ENCODE data around the gene WFDC9. TPM values are rescaled to one million over a fixed set of nuclear protein-coding genes. Genes with fewer than 3 reads are reported as not detected.
"Not testable (repeated sequence)": the region's sequence is repeated elsewhere in the genome, so short reads cannot be mapped to it uniquely, and the experiment has no call there.

Gene WFDC9
- polyA plus RNA-seq, 1 donor from 2014 or later: not detected

DNA sequence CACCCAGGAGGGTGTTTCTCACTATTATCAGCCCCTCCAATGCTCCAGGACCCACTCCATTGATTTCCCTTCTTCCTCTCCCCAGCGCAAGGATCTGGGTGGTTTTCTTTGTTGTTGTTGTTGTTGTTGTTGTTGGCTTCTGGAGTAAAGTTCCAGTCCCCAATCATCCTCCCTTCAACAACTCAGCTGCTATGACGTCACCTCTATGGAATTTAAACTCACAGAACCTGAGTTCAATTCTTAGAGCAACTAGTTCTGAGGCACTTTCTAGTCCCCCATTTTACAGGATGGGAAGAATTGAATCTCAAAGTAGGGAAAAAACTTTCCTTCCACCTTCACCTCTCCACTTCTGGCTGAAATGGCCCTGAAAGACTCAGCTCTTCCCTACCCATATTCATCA lies 42.3 kb downstream of the WFDC9 start:
- Histone ChIP-seq H3K9ac (ENCODE audit: low read length) (no peak overlapping the region), H3K79me2 (replicated peaks; ENCODE audit: insufficient read depth, low read length) (no peaks in the 10 kb centered on the region), H2AFZ (ENCODE audit: low read depth, low read length) (no peak overlapping the region), H3F3A (ENCODE audit: insufficient read depth, low read length, poor library complexity, severe bottlenecking) (no peaks in the 10 kb centered on the region), H4K20me1 (ENCODE audit: insufficient read depth) (no peaks in the 10 kb centered on the region), H3K27ac (ENCODE audit: low read length) (no peak overlapping the region), H3K9me2 (ENCODE audit: insufficient read depth, low read length) (no peaks in the 10 kb centered on the region), H3K4me2 (ENCODE audit: low read length) (no peak overlapping the region), H3K9me3 (ENCODE audit: low read length) (no peaks in the 10 kb centered on the region), H3K4me3 (ENCODE audit: low read length) (no peak overlapping the region), H3K27me3 (ENCODE audit: insufficient read depth, low read depth, low read length) (no peaks in the 10 kb centered on the region), H3K36me3 (ENCODE audit: insufficient read depth, low read length) (no peaks in the 10 kb centered on the region)
- TF ChIP-seq EP300 (conservative IDR thresholded peaks at IDR 0.05; ENCODE audit: poor library complexity, severe bottlenecking): no peak
- no peak for TF ChIP-seq SMC3 (conservative IDR thresholded peaks at IDR 0.05; ENCODE audit: poor library complexity)
- TF ChIP-seq, protein P1, sequence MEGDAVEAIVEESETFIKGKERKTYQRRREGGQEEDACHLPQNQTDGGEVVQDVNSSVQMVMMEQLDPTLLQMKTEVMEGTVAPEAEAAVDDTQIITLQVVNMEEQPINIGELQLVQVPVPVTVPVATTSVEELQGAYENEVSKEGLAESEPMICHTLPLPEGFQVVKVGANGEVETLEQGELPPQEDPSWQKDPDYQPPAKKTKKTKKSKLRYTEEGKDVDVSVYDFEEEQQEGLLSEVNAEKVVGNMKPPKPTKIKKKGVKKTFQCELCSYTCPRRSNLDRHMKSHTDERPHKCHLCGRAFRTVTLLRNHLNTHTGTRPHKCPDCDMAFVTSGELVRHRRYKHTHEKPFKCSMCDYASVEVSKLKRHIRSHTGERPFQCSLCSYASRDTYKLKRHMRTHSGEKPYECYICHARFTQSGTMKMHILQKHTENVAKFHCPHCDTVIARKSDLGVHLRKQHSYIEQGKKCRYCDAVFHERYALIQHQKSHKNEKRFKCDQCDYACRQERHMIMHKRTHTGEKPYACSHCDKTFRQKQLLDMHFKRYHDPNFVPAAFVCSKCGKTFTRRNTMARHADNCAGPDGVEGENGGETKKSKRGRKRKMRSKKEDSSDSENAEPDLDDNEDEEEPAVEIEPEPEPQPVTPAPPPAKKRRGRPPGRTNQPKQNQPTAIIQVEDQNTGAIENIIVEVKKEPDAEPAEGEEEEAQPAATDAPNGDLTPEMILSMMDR (IDR thresholded peaks at IDR 0.05; ENCODE audit: poor library complexity, severe bottlenecking): no peak
- no peak for TF ChIP-seq RAD21 (conservative IDR thresholded peaks at IDR 0.05)
- TF ChIP-seq EZH2 (IDR thresholded peaks at IDR 0.05; ENCODE audit: borderline replicate concordance, insufficient read depth, low read length, poor library complexity, severe bottlenecking): no peak
- no peak for TF ChIP-seq MXI1 (conservative IDR thresholded peaks at IDR 0.05; ENCODE audit: poor library complexity, severe bottlenecking)
- TF ChIP-seq TAF1 (IDR thresholded peaks at IDR 0.05; ENCODE audit: low read depth): no peak
- TF ChIP-seq, protein P2, sequence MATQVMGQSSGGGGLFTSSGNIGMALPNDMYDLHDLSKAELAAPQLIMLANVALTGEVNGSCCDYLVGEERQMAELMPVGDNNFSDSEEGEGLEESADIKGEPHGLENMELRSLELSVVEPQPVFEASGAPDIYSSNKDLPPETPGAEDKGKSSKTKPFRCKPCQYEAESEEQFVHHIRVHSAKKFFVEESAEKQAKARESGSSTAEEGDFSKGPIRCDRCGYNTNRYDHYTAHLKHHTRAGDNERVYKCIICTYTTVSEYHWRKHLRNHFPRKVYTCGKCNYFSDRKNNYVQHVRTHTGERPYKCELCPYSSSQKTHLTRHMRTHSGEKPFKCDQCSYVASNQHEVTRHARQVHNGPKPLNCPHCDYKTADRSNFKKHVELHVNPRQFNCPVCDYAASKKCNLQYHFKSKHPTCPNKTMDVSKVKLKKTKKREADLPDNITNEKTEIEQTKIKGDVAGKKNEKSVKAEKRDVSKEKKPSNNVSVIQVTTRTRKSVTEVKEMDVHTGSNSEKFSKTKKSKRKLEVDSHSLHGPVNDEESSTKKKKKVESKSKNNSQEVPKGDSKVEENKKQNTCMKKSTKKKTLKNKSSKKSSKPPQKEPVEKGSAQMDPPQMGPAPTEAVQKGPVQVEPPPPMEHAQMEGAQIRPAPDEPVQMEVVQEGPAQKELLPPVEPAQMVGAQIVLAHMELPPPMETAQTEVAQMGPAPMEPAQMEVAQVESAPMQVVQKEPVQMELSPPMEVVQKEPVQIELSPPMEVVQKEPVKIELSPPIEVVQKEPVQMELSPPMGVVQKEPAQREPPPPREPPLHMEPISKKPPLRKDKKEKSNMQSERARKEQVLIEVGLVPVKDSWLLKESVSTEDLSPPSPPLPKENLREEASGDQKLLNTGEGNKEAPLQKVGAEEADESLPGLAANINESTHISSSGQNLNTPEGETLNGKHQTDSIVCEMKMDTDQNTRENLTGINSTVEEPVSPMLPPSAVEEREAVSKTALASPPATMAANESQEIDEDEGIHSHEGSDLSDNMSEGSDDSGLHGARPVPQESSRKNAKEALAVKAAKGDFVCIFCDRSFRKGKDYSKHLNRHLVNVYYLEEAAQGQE (IDR thresholded peaks at IDR 0.05; ENCODE audit: borderline replicate concordance): no peak
- no peak for TF ChIP-seq POLR2AphosphoS5 (IDR thresholded peaks at IDR 0.05)

DNA sequence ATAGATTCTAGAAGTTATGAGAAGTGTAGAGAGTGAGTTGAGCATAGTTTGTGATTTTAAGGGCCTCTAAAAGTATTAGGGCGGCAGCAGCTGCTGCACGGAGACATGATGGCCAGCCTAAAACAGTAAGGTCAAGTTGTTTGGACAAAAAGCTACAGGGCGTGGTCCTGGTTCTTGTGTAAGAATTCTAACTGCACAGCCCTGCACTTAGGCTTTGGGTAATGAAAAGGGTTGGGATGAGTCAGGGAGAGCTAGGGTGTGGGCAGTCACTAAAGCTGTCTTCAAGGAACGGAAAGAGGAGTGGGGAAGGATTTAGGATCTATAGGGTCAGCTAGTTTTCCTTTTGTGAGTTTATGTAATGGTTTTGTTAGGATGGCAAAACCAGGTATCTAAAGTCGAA lies 45.1 kb downstream of the WFDC9 start:
- H3K9me2 ChIP-seq (ENCODE audit: insufficient read depth, low read length); H4K20me1 ChIP-seq (ENCODE audit: insufficient read depth); H3K9me3 ChIP-seq (ENCODE audit: low read length); H3K27ac ChIP-seq (ENCODE audit: low read length); H3K4me3 ChIP-seq (ENCODE audit: low read length); H2AFZ ChIP-seq (ENCODE audit: low read depth, low read length); H3K27me3 ChIP-seq (ENCODE audit: insufficient read depth, low read depth, low read length); H3K9ac ChIP-seq (ENCODE audit: low read length); H3K36me3 ChIP-seq (ENCODE audit: insufficient read depth, low read length); H3K79me2 ChIP-seq (replicated peaks; ENCODE audit: insufficient read depth, low read length); H3K4me2 ChIP-seq (ENCODE audit: low read length); H3F3A ChIP-seq (ENCODE audit: insufficient read depth, low read length, poor library complexity, severe bottlenecking): not testable (repeated sequence)

DNA sequence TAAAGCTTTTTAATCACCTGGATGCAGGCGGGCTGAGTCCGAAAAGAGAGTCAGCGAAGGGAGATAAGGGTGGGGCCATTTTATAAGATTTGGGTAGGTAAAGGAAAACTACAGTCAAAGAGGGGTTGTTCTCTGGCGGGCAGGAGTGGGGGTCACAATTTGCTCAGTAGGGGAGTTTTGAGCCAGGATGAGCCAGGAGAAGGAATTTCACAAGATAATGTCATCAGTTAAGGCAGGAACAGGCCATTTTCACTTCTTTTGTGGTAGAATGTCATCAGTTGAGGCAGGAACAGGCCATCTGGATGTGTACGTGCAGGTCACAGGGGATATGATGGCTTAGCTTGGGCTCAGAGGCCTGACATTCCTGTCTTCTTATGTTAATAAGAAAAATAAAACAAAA lies 46.8 kb downstream of the WFDC9 start:
- H3F3A ChIP-seq (ENCODE audit: insufficient read depth, low read length, poor library complexity, severe bottlenecking); H3K9ac ChIP-seq (ENCODE audit: low read length); H3K4me3 ChIP-seq (ENCODE audit: low read length); H3K27ac ChIP-seq (ENCODE audit: low read length); H3K36me3 ChIP-seq (ENCODE audit: insufficient read depth, low read length); H4K20me1 ChIP-seq (ENCODE audit: insufficient read depth); H2AFZ ChIP-seq (ENCODE audit: low read depth, low read length); H3K27me3 ChIP-seq (ENCODE audit: insufficient read depth, low read depth, low read length); H3K9me2 ChIP-seq (ENCODE audit: insufficient read depth, low read length); H3K4me2 ChIP-seq (ENCODE audit: low read length); H3K9me3 ChIP-seq (ENCODE audit: low read length); H3K79me2 ChIP-seq (replicated peaks; ENCODE audit: insufficient read depth, low read length): not testable (repeated sequence)
